SJSA1 (cell line): ENCODE measurements around the gene PDSS2. TPM values are rescaled to one million over a fixed set of nuclear protein-coding genes. Genes with fewer than 3 reads are reported as not detected.
A peak's percentile ranks its signal among the peaks of the same experiment; 100 is the strongest.
"Not testable (repeated sequence)": the region's sequence is repeated elsewhere in the genome, so short reads cannot be mapped to it uniquely, and the experiment has no call there.

ENCODE experiments used
- DNase-seq, 2 experiments: peaks; one replicate each; pipeline ENCODE4 v3.0.0-alpha.2; 2015 to 2020; ENCODE audit warnings: low spot score in 2 of 2, low read depth in 1 of 2
- H3K27ac ChIP-seq: fragments of 250-450 bp; sonication (Bioruptor Pico); 2 replicates; pipeline ENCODE4 v1.5.1; 2020; ENCODE audit warnings: mild to moderate bottlenecking, moderate library complexity
- H3K27me3 ChIP-seq: fragments of 250-450 bp; sonication (Bioruptor Pico); replicated peaks from 2 replicates; pipeline ENCODE4 v1.5.1; 2020; ENCODE audit warnings: mild to moderate bottlenecking, moderate library complexity
- H3K36me3 ChIP-seq: fragments of 250-450 bp; sonication (Bioruptor Pico); 2 replicates; pipeline ENCODE4 v1.5.1; 2020; ENCODE audit warnings: mild to moderate bottlenecking
- H3K4me1 ChIP-seq: fragments of 250-450 bp; sonication (Bioruptor Pico); replicated peaks from 2 replicates; pipeline ENCODE4 v1.6.1; 2021; ENCODE audit warnings: mild to moderate bottlenecking
- H3K4me3 ChIP-seq: fragments of 250-450 bp; sonication (Bioruptor Pico); 2 replicates; pipeline ENCODE4 v1.5.1; 2020; ENCODE audit warnings: mild to moderate bottlenecking
- H3K9me3 ChIP-seq: fragments of 250-450 bp; sonication (Bioruptor Pico); replicated peaks from 2 replicates; pipeline ENCODE4 v1.5.1; 2020; ENCODE audit warnings: mild to moderate bottlenecking
- total RNA-seq: library from RNA; depleted of rRNA; stranded (reverse); fragments of >200 nt; shearing (Covaris generic); gene quantifications from 2 replicates; pipeline ENCODE4 v1.2.3, GENCODE V29; 2014

PDSS2 gene
- total RNA-seq, 1 experiment from 2014 or later, result 11.9 TPM

DNA sequence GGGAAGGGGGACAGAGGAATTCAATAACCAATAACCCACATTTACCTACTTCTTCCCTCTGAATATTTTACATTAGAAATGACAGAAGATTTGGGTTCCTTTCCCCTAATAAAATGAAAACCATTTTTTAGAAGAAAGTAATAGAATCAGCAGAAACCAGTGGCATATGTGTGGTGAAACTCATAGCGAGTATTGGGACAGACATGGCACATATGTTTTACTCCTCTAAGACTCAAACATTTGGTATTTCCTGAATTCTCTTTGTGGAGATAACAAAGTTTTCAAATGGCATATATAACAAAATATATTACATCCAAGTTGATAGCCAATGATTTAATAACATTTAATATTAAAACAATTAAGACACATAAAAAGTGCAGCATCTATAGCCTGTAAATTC, 331.2 kb downstream of the PDSS2 start:
- no peak overlapping the region for H3K27ac ChIP-seq
- no peak for DNase-seq
- H3K9me3 ChIP-seq, result no peaks in the 10 kb centered on the region
- no peaks in the 10 kb centered on the region for H3K27me3 ChIP-seq
- no peaks in the 10 kb centered on the region for H3K4me1 ChIP-seq
- H3K36me3 ChIP-seq, result no peaks in the 10 kb centered on the region
- H3K4me3 ChIP-seq, result no peak overlapping the region

DNA sequence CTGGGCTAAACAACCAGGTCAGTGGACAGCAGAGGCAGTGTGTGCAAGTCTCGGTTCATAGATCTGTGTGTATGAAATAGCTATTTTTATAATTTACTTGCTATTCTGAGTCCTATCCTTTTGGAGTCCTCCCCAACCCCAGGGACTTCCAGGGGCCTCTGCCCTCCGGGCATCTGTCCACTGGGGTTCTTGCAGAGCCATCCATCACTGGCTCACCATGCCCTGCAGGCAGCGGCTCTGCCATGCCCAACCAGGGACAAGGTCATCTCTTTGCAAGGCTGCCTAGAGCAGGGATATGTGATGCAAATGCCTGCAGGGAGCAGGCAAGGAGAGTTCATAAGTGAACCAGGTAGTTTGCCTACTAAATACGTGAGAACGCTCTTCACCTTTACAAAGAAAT, 333.6 kb downstream of the PDSS2 start:
- Histone ChIP-seq H3K4me3 (no peak overlapping the region), H3K36me3 (no peaks in the 10 kb centered on the region), H3K27me3 (no peaks in the 10 kb centered on the region), H3K27ac (no peak overlapping the region), H3K4me1 (no peaks in the 10 kb centered on the region), H3K9me3 (no peaks in the 10 kb centered on the region)
- no peak for DNase-seq

- no peaks in the 10 kb centered on the region for H3K9me3 ChIP-seq
- no peak overlapping the region for H3K27ac ChIP-seq
Observed at GRCh38 chr6:107124934-107125348, 334.4 kb downstream of the PDSS2 start.

DNA sequence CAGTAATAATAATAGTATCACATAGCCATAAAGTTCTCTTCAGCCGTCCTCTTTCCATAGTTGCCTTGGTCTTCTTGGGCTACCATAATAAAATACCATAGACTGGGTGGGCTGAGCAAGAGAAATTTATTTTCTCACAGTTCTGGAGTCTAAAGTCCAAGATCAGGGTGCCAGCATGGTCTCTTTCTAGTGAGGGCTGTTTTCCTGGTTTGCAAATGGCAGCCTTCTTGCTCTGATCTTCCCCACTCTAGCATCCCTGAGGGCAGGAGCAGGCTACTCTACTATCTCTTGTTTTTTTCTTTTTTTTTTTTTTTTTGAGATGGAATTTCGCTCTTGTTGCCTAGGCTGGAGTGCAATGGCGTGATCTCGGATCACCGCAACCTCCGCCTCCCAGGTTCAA, 335.9 kb downstream of the PDSS2 start:
- H3K4me1 ChIP-seq, result no peaks in the 10 kb centered on the region
- H3K27me3 ChIP-seq, result no peaks in the 10 kb centered on the region
- DNase-seq, result no peak
- H3K27ac ChIP-seq, result no peak overlapping the region
- H3K36me3 ChIP-seq, result no peaks in the 10 kb centered on the region
- no peak overlapping the region for H3K4me3 ChIP-seq
- H3K9me3 ChIP-seq, result no peaks in the 10 kb centered on the region

More at GRCh38 chr6:107124934-107125348, 334.4 kb downstream of the PDSS2 start:
- H3K36me3 ChIP-seq, result no peaks in the 10 kb centered on the region
- H3K4me3 ChIP-seq, result no peak overlapping the region
- no peaks in the 10 kb centered on the region for H3K4me1 ChIP-seq
- no peaks in the 10 kb centered on the region for H3K27me3 ChIP-seq
- no peak for DNase-seq

GRCh38 chr6:107122748-107123147, 336.6 kb downstream of the PDSS2 start:
- no peak overlapping the region for H3K4me3 ChIP-seq
- no peaks in the 10 kb centered on the region for H3K36me3 ChIP-seq
- H3K4me1 ChIP-seq, result no peaks in the 10 kb centered on the region
- DNase-seq, result no peak
- H3K27me3 ChIP-seq, result peaks cover 2% of the 10 kb centered on the region; the same call in 1 of the 2 replicates
- no peak overlapping the region for H3K27ac ChIP-seq
- H3K9me3 ChIP-seq, result no peaks in the 10 kb centered on the region

DNA sequence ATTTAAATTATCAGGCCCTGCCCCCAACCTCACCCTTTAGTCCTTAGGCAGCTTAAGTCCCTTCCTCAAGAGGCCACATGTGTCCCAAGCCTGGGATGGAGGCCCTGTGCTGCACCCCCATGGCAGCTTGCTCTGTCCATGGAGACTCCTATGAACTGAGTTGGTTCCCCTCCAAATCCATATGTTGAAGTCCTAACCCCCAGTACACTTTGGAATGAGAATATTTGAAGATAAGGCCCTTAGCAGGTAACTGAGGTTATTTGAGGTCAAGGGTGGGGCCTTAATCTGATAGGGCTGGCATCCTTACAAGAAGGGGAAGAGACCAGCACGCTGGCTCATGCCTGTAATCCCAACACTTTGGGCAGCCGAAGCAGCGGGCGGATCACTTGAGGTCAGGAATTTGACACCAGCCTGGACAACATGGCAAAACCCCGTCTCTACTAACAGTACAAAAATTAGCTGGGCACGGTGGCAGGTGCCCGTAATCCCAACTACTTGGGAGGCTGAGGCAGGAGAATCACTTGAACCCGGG, 337.3 kb downstream of the PDSS2 start:
- no peaks in the 10 kb centered on the region for H3K36me3 ChIP-seq
- no peak overlapping the region for H3K4me3 ChIP-seq
- H3K9me3 ChIP-seq, result no peaks in the 10 kb centered on the region
- H3K4me1 ChIP-seq, result no peaks in the 10 kb centered on the region
- no peak for DNase-seq
- no peak overlapping the region for H3K27ac ChIP-seq
- H3K27me3 ChIP-seq, result peaks cover 9% of the 10 kb centered on the region

DNA sequence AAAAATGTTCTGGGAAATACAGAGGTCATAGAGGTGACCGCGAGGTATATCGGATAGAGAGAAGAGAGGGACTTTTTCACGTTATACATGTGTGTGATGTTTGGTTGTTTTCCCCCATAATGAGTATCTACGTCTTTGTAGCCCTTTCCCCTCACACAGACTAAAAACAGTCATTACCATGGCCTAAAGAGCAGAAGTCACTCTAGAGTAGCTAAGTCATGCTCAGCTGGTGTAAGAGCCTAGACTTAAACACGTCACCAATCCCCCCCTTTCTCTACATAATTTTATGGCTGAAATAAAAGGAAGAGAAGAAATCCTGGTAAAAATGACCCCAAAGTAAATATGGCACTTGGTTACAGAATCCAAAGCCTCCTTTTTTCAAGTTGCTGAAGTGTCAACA, 338.1 kb downstream of the PDSS2 start:
- no peak overlapping the region for H3K27ac ChIP-seq
- no peak overlapping the region for H3K4me3 ChIP-seq
- H3K27me3 ChIP-seq, result peaks cover 17% of the 10 kb centered on the region
- H3K9me3 ChIP-seq, result no peaks in the 10 kb centered on the region
- no peak for DNase-seq
- H3K4me1 ChIP-seq, result peaks cover 2% of the 10 kb centered on the region; the same call in 1 of the 2 replicates
- H3K36me3 ChIP-seq, result no peaks in the 10 kb centered on the region

DNA sequence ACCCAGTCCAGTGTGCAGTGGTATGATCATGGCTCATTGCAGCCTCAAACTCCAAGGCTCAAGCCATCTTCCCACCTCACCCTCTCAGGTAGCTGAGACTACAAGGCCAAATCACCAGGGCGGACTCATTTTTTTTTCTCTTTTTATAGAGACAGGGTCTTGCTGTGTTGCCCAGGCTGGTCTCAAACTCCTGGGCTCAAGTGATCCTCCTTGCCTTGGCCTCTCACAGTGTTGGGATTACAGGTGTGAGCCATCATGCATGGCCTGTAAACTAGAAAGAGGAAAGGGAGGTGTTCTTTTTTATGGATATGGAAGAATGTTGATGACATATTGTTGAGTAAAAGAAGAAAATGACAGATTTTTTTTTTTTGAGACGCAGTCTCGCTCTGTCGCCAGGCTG, 339.0 kb downstream of the PDSS2 start:
- Histone ChIP-seq H3K27ac (no peak overlapping the region), H3K36me3 (no peaks in the 10 kb centered on the region), H3K4me3 (no peak overlapping the region), H3K27me3 (peaks cover 17% of the 10 kb centered on the region), H3K9me3 (no peaks in the 10 kb centered on the region), H3K4me1 (peaks cover 10% of the 10 kb centered on the region; the same call in 1 of the 2 replicates)
- DNase-seq, result no peak

DNA sequence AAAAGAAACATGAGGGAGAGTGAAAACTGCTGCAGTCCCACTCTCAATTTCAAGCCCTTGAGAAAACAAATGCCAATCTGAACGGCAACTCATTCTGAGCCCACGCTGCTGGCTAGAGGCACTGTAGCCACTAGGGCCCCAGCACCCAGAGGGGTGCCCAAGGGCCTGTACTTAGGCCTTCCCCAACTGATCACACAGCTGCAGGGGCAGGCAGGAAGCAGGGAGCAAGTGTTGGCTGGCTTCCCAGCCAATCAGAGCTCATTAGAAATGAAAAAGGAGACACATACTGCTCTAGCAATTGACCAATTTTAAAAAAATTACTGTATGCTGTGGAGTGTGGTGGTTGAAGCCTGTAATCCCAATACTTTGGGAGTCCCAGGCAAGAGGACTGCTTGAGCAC, 340.4 kb downstream of the PDSS2 start:
- DNase-seq, result no peak
- Histone ChIP-seq H3K36me3 (no peaks in the 10 kb centered on the region), H3K27me3 (peaks cover 17% of the 10 kb centered on the region), H3K9me3 (no peaks in the 10 kb centered on the region), H3K27ac (no peak overlapping the region), H3K4me1 (peaks cover 12% of the 10 kb centered on the region), H3K4me3 (no peak overlapping the region)

DNA sequence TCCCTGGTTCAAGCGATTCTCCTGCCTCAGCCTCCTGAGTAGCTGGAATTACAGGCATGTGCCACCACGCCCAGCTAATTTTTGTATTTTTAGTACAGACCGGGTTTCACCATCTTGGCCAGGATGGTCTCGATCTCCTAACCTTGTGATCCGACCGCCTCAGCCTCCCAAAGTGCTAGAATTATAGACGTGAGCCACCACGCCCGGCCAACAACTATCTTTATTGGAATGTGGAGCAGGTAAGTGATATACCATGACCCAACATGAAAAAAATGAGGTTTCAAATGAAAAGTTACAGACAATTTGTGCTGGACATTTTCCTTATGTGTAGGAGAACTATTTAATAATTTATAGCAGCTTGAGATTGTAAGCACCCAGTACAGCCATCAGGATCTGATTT, 340.8 kb downstream of the PDSS2 start:
- H3K27ac ChIP-seq, result not testable (repeated sequence)
- H3K27me3 ChIP-seq, result peaks cover 17% of the 10 kb centered on the region

GRCh38 chr6:107116931-107117330, 342.4 kb downstream of the PDSS2 start:
- Histone ChIP-seq H3K4me3 (no peak overlapping the region), H3K9me3 (no peaks in the 10 kb centered on the region), H3K27me3 (peaks cover 17% of the 10 kb centered on the region), H3K36me3 (no peaks in the 10 kb centered on the region), H3K27ac (no peak overlapping the region), H3K4me1 (peaks cover 16% of the 10 kb centered on the region)
- no peak for DNase-seq

More for the DNA sequence above, 340.8 kb downstream of the PDSS2 start:
- not testable (repeated sequence) for DNase-seq, H3K36me3 ChIP-seq, H3K9me3 ChIP-seq, H3K4me3 ChIP-seq
- peaks cover 16% of the 10 kb centered on the region for H3K4me1 ChIP-seq

DNA sequence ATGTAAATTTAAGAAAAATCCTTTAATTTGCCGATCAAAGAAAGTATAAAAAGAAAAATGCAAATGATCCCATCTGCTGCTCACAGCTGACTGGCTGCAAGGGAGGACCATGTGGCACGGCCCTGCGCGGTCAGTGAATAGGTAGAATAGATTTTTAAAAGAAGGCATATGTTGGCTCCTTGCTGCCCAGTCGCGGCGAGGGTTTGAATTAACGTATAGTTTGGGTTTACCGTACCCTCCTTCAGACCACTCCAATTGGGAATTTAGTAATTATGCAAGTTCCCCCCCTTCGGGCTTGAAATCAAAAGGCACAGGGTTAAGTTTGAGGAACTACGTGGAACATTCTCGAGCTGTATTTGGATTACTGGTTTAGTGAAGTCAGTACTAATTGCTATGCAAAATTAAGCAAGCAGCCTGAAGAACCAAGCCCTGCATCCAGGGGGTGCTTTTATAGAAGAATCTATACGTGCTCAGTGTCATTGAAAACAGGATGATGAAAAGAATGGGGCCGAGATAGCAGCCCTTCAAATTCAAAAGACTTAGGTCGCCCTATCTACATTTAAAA, 343.0 kb downstream of the PDSS2 start:
- Histone ChIP-seq H3K27me3 (peaks cover 17% of the 10 kb centered on the region), H3K36me3 (no peaks in the 10 kb centered on the region), H3K4me1 (peaks cover 16% of the 10 kb centered on the region), H3K9me3 (no peaks in the 10 kb centered on the region), H3K4me3 (peak overlapping the region; percentile 56), H3K27ac (no peak overlapping the region)
- DNase-seq, result no peak

- H3K9me3 ChIP-seq, result no peaks in the 10 kb centered on the region
- H3K27me3 ChIP-seq, result peaks cover 17% of the 10 kb centered on the region
- peak overlapping the region; percentile 56 for H3K4me3 ChIP-seq
- peak; percentile 55 to 59 for DNase-seq
- no peak overlapping the region for H3K27ac ChIP-seq
- H3K36me3 ChIP-seq, result no peaks in the 10 kb centered on the region
- peaks cover 16% of the 10 kb centered on the region for H3K4me1 ChIP-seq
Observed at GRCh38 chr6:107115695-107116327, 343.6 kb downstream of the PDSS2 start.

DNA sequence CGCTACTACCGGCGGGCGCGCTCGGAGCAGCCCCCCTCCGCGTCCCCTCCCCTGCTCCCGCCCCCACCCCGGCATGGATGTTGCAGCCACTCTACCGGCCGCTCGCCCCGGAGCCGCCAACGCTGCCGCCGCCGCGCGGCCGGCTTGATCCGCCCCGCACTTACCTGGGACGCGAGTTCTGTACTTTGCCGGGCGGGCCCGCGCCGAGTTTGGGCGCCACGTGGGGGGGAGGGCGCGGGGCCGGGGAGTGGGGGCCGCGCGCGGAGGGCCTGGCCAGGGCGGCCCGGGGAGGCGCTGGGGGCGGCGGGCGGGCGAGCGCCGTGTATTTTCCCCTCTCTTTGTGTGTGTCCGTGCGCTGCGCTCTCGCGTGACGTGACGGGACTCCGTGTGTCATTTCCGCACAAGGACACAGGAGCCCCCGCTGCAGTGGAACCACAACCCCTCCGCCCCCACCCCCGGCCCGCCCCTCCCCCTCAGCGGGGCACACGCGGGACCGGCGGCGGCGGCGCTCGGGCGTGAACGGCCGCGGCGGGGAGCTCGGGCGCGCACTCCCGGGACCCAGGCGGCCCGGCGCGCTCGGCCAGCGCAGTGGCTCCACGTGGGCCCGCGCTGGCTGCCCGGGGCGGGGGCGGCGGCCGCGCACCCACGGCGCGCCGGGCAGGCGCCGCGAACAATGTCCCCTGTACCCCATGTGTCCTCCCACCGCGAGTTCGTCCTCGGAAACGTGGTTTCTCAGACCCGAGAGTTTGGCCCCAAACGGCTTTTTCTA, 344.3 kb downstream of the PDSS2 start, which contains the start of gene BEND3:
Gene BEND3 (minus strand): TSS at position 590 of the 769 bp plus-strand sequence. CDS start 16,230 bp downstream, outside the sequence.
- no peaks in the 10 kb centered on the region for H3K36me3 ChIP-seq
- H3K9me3 ChIP-seq, result no peaks in the 10 kb centered on the region
- H3K27ac ChIP-seq, result no peak within 1 kb of the TSS
- peaks cover 16% of the 10 kb centered on the region for H3K4me1 ChIP-seq
- peak within 1 kb of the TSS; percentile 56 for H3K4me3 ChIP-seq
- peaks cover 17% of the 10 kb centered on the region for H3K27me3 ChIP-seq
- no peak for DNase-seq
